SU-DHL-6 (cell line): ENCODE measurements around the gene C3.

Experiments used
- EZH2phosphoT487 ChIP-seq: fragments of 200-600 bp; sonication (generic), shearing (Covaris generic); conservative IDR thresholded peaks from 2 replicates; pipeline ENCODE4 v1.6.1; 2018; ENCODE audit warnings: mild to moderate bottlenecking, antibody characterized with exemption, low read length, moderate library complexity, mixed read lengths
- TF ChIP-seq, protein P1 (sequence below): fragments of 200-600 bp; sonication (generic); IDR thresholded peaks from one replicate; pipeline ENCODE4 v1.5.1; 2017; ENCODE audit warnings: antibody characterized with exemption, mild to moderate bottlenecking, low read length, moderate library complexity; ENCODE audit not compliant: insufficient read depth, poor library complexity, severe bottlenecking

DNA sequence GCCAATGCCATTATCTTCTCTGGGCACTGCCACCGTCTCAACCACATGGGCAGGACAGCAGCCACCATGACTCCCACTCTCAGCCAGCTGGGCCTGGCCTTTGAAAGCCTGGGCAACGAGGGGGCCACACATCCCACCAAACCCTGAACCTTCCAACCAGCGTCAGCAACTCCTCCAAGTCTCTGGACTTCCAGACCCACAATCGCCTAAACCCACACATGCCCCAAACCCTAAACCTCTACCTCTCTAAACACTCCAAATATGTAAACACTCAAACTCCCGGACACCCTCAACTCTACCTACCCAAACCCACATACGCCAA lies 949 bp downstream of the C3 start:
- TF ChIP-seq, protein P1, sequence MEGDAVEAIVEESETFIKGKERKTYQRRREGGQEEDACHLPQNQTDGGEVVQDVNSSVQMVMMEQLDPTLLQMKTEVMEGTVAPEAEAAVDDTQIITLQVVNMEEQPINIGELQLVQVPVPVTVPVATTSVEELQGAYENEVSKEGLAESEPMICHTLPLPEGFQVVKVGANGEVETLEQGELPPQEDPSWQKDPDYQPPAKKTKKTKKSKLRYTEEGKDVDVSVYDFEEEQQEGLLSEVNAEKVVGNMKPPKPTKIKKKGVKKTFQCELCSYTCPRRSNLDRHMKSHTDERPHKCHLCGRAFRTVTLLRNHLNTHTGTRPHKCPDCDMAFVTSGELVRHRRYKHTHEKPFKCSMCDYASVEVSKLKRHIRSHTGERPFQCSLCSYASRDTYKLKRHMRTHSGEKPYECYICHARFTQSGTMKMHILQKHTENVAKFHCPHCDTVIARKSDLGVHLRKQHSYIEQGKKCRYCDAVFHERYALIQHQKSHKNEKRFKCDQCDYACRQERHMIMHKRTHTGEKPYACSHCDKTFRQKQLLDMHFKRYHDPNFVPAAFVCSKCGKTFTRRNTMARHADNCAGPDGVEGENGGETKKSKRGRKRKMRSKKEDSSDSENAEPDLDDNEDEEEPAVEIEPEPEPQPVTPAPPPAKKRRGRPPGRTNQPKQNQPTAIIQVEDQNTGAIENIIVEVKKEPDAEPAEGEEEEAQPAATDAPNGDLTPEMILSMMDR: no peak
- no peak for TF ChIP-seq EZH2phosphoT487
